SK-N-SH (cell line): ENCODE results near the gene CXCL10. TPM values are rescaled to one million over a fixed set of nuclear protein-coding genes. Genes with fewer than 3 reads are reported as not detected.

Experiments
- CTCF ChIA-PET: fragments of 300-600, 350-600 bp; formaldehyde crosslinking; extraction: SDS; loops from one replicate; lab custom pipeline; 2021; lab: Yijun Ruan, JAX
- POLR2A ChIA-PET: fragments of 350-600 bp; sonication (Branson Sonifier 250); formaldehyde crosslinking; extraction: SDS; loops from one replicate; lab custom pipeline; 2020; ENCODE audit warnings: antibody characterized with exemption, inconsistent platforms; lab: Yijun Ruan, JAX
- DNase-seq: peaks from one replicate; pipeline ENCODE4 v3.0.0; 2012
- H2AFZ ChIP-seq: fragments of 200-600 bp; sonication (generic); 2 replicates; pipeline ENCODE4 v1.8.1; 2016; ENCODE audit warnings: antibody characterized with exemption, mild to moderate bottlenecking, low read depth
- H3F3A ChIP-seq: fragments of 200-600 bp; sonication (generic); replicated peaks from 2 replicates; pipeline ENCODE3; 2016; ENCODE audit warnings: antibody characterized with exemption, mild to moderate bottlenecking; ENCODE audit not compliant: insufficient read depth
- H3K27ac ChIP-seq, 2 experiments: fragments of 200-500 bp in 1 of 2; fragments of 200-600 bp in 1 of 2; sonication (Bioruptor generic) in 1 of 2; sonication (generic), shearing (Covaris generic) in 1 of 2; 2 replicates each; pipeline versions ENCODE4 v1.5.1 to v1.6.1; 2014 to 2016; ENCODE audit warnings: low read depth in 2 of 2, inconsistent platforms in 1 of 2, low read length in 1 of 2, mild to moderate bottlenecking in 1 of 2, mixed read lengths in 1 of 2
- H3K27me3 ChIP-seq: fragments of 200-600 bp; sonication (generic), shearing (Covaris generic); 2 replicates; pipeline ENCODE4 v1.6.1; 2016; ENCODE audit warnings: mixed run types; ENCODE audit not compliant: insufficient read depth
- H3K36me3 ChIP-seq, 2 experiments: fragments of 200-500 bp in 1 of 2; fragments of 200-600 bp in 1 of 2; sonication (Bioruptor generic) in 1 of 2; sonication (generic) in 1 of 2; replicated peaks in 1 of 2; 2 replicates each; pipeline versions ENCODE3 to v1.5.1; 2014 to 2016; ENCODE audit warnings: low read length in 1 of 2, mild to moderate bottlenecking in 1 of 2; ENCODE audit not compliant: insufficient read depth in 2 of 2, control insufficient read depth in 1 of 2
- H3K4me1 ChIP-seq, 2 experiments: fragments of 200-500 bp in 1 of 2; fragments of 200-600 bp in 1 of 2; sonication (Bioruptor generic) in 1 of 2; sonication (generic), shearing (Covaris generic) in 1 of 2; 2 replicates each; pipeline versions ENCODE4 v1.5.1 to v1.6.1; 2014 to 2016; ENCODE audit warnings: low read depth in 1 of 2, low read length in 1 of 2, mixed run types in 1 of 2; ENCODE audit not compliant: insufficient read depth in 2 of 2, control insufficient read depth in 1 of 2
- H3K4me2 ChIP-seq: fragments of 200-600 bp; sonication (generic), shearing (Covaris generic); 2 replicates; pipeline ENCODE4 v1.6.1; 2017; ENCODE audit warnings: mixed run types
- H3K4me3 ChIP-seq, 2 experiments: fragments of 200-500 bp in 1 of 2; fragments of 200-600 bp in 1 of 2; sonication (Bioruptor generic) in 1 of 2; sonication (generic), shearing (Covaris generic) in 1 of 2; 2 replicates each; pipeline versions ENCODE4 v1.5.1 to v1.8.1; 2014 to 2016; ENCODE audit warnings: low read depth in 2 of 2, inconsistent platforms in 1 of 2, low read length in 1 of 2, mild to moderate bottlenecking in 1 of 2, mixed read lengths in 1 of 2, moderate library complexity in 1 of 2
- H3K79me2 ChIP-seq: fragments of 200-600 bp; sonication (generic); 2 replicates; pipeline ENCODE4 v1.8.1; 2017; ENCODE audit warnings: mild to moderate bottlenecking; ENCODE audit not compliant: insufficient read depth
- H3K9ac ChIP-seq: fragments of 200-600 bp; sonication (generic); 2 replicates; pipeline ENCODE4 v1.6.1; 2017; ENCODE audit warnings: mixed run types
- H3K9me2 ChIP-seq: fragments of 200-600 bp; sonication (generic); 2 replicates; pipeline ENCODE4 v1.6.1; 2017; ENCODE audit warnings: mixed run types
- H3K9me3 ChIP-seq: fragments of 200-600 bp; sonication (generic); 2 replicates; pipeline ENCODE4 v1.6.1; 2017; ENCODE audit warnings: mixed run types, mild to moderate bottlenecking, moderate library complexity
- H4K20me1 ChIP-seq: fragments of 200-600 bp; sonication (generic); 2 replicates; pipeline ENCODE4 v1.6.1; 2017; ENCODE audit warnings: mild to moderate bottlenecking, mixed run types; ENCODE audit not compliant: insufficient read depth
- CHD2 ChIP-seq: fragments of 150-350 bp; IDR thresholded peaks from 2 replicates; pipeline ENCODE4 v1.6.1; 2018; ENCODE audit warnings: low read length; ENCODE audit not compliant: partially characterized antibody
- ELF1 ChIP-seq: IDR thresholded peaks from 2 replicates; pipeline ENCODE4 v1.4.0; 2012
- FOXM1 ChIP-seq: IDR thresholded peaks from 2 replicates; pipeline ENCODE4 v1.4.0; 2012; ENCODE audit warnings: low read depth, mild to moderate bottlenecking
- RAD21 ChIP-seq: IDR thresholded peaks from 2 replicates; pipeline ENCODE4 v1.6.1; 2012; ENCODE audit warnings: mild to moderate bottlenecking, low read length
- RFX5 ChIP-seq: IDR thresholded peaks from 2 replicates; pipeline ENCODE4 v1.6.1; 2012; ENCODE audit warnings: mild to moderate bottlenecking, improper control_type of control experiment, low read length
- SIN3A ChIP-seq: IDR thresholded peaks from 2 replicates; pipeline ENCODE4 v1.6.1; 2012; ENCODE audit warnings: low read depth, mild to moderate bottlenecking, low read length, moderate library complexity, borderline replicate concordance
- SMC3 ChIP-seq: IDR thresholded peaks from 2 replicates; pipeline ENCODE4 v1.6.1; 2012; ENCODE audit warnings: low read depth, low read length, improper control_type of control experiment
- TAF1 ChIP-seq: IDR thresholded peaks from 2 replicates; pipeline ENCODE4 v1.6.1; 2012; ENCODE audit warnings: low read depth, mild to moderate bottlenecking, low read length, moderate library complexity, borderline replicate concordance
- WGBS: methylation state at CpG from one replicate; pipeline ENCODE4 v1.1.6; 2017; ENCODE audit warnings: low lambda C conversion rate; 5-methylcytosine and 5-hydroxymethylcytosine counted together
- polyA plus RNA-seq, 3 experiments: library from polyadenylated mRNA; depleted of rRNA; stranded (reverse); fragments of >200 nt; gene quantifications; 2 replicates each; pipeline ENCODE4 v1.2.3, GENCODE V29; 2012
- TF ChIP-seq, protein P1 (sequence below): fragments of 150-350 bp; IDR thresholded peaks from 2 replicates; pipeline ENCODE4 v1.6.1; 2016; ENCODE audit warnings: mild to moderate bottlenecking, low read depth, low read length
- TF ChIP-seq, protein P2 (sequence below): fragments of 200-600 bp; sonication (generic); IDR thresholded peaks from 2 replicates; pipeline ENCODE4 v1.6.1; 2017; ENCODE audit warnings: antibody characterized with exemption, mild to moderate bottlenecking, moderate library complexity

The CXCL10 gene
- polyA plus RNA-seq, 1 of the 3 experiments (the other 2 are of a cell fraction) = not detected

DNA sequence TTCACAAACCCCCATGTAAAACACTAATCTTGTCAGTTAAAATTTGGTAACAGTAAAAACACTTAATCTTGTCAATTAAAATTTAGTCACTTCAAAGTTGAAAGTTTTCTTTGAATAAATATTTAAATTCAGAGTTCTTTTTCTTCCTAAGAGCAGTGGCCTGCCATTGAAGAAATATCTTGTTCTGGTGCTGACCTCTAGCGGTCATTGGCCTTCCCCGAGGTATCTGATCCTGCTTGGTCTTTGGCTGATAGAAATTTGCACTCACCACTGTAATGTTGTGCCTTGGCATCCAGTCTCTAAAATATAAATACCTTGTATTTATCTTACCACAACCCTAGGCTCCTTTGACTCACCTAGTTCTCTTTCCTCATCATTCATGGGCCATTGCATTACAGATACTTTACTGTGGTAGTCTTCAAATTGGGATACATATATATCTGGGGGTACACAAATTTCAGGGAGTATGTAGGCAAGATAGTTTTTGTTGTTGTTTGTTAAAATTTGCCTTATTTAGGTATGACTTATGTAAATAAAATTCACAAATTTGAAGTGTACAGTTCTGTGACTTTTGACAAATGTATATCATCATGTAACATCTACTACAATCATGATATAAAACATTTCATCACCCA, 44.5 kb upstream of the CXCL10 start:
- H3K9ac ChIP-seq = no peak overlapping the region
- WGBS = 2% methylated on average over 2 of the region's 2 CpGs
- CTCF ChIA-PET = interaction anchor here (0.6 to 3.7 kb wide), 6 partner anchors 9 to 80 kb away, joined by 3 to 35 read pairs (median 4); no protein-coding TSS in a partner anchor
- no peak overlapping the region for H3K4me2 ChIP-seq
- H3K9me2 ChIP-seq = no peaks in the 10 kb centered on the region
- H3K79me2 ChIP-seq = no peaks in the 10 kb centered on the region
- H4K20me1 ChIP-seq = no peaks in the 10 kb centered on the region
- no peak overlapping the region for H3K27ac ChIP-seq
- no peak overlapping the region for H2AFZ ChIP-seq
- H3K9me3 ChIP-seq = no peaks in the 10 kb centered on the region
- no peaks in the 10 kb centered on the region for H3K27me3 ChIP-seq
- DNase-seq = peak; percentile 71
- no peaks in the 10 kb centered on the region for H3K36me3 ChIP-seq
- POLR2A ChIA-PET = no interaction called here
- no peaks in the 10 kb centered on the region for H3K4me1 ChIP-seq
- TF ChIP-seq SIN3A (no peak), RFX5 (no peak), SMC3 (peak; percentile 68), RAD21 (peak; percentile 85)
- TF ChIP-seq, protein P1, sequence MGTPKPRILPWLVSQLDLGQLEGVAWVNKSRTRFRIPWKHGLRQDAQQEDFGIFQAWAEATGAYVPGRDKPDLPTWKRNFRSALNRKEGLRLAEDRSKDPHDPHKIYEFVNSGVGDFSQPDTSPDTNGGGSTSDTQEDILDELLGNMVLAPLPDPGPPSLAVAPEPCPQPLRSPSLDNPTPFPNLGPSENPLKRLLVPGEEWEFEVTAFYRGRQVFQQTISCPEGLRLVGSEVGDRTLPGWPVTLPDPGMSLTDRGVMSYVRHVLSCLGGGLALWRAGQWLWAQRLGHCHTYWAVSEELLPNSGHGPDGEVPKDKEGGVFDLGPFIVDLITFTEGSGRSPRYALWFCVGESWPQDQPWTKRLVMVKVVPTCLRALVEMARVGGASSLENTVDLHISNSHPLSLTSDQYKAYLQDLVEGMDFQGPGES = no peak
- TF ChIP-seq, protein P2, sequence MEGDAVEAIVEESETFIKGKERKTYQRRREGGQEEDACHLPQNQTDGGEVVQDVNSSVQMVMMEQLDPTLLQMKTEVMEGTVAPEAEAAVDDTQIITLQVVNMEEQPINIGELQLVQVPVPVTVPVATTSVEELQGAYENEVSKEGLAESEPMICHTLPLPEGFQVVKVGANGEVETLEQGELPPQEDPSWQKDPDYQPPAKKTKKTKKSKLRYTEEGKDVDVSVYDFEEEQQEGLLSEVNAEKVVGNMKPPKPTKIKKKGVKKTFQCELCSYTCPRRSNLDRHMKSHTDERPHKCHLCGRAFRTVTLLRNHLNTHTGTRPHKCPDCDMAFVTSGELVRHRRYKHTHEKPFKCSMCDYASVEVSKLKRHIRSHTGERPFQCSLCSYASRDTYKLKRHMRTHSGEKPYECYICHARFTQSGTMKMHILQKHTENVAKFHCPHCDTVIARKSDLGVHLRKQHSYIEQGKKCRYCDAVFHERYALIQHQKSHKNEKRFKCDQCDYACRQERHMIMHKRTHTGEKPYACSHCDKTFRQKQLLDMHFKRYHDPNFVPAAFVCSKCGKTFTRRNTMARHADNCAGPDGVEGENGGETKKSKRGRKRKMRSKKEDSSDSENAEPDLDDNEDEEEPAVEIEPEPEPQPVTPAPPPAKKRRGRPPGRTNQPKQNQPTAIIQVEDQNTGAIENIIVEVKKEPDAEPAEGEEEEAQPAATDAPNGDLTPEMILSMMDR = peak; percentile 95
- H3F3A ChIP-seq = no peaks in the 10 kb centered on the region
- no peak overlapping the region for H3K4me3 ChIP-seq

- POLR2A ChIA-PET = no interaction called here
- WGBS = 52% methylated on average over 3 of the region's 3 CpGs
- DNase-seq = no peak
- H3K79me2 ChIP-seq = no peaks in the 10 kb centered on the region
- no peak overlapping the region for H3K27ac ChIP-seq
- no peaks in the 10 kb centered on the region for H3F3A ChIP-seq
- H3K4me3 ChIP-seq = no peak overlapping the region
- no peaks in the 10 kb centered on the region for H3K27me3 ChIP-seq
- H3K4me2 ChIP-seq = no peak overlapping the region
- no peak overlapping the region for H3K9ac ChIP-seq
- no peaks in the 10 kb centered on the region for H3K36me3 ChIP-seq
- TF ChIP-seq ELF1 (no peak), FOXM1 (no peak), CHD2 (no peak), SIN3A (no peak), TAF1 (no peak)
- TF ChIP-seq, all 33 proteins: peak for 0
- Histone ChIP-seq H2AFZ (no peak overlapping the region), H3K4me1 (no peaks in the 10 kb centered on the region), H3K9me2 (no peaks in the 10 kb centered on the region), H3K9me3 (no peaks in the 10 kb centered on the region), H4K20me1 (no peaks in the 10 kb centered on the region)
- CTCF ChIA-PET = interaction anchor here (0.9 to 3.7 kb wide), 6 partner anchors 11 to 72 kb away, joined by 3 to 35 read pairs (median 6); no protein-coding TSS in a partner anchor
These were observed 43.2 kb upstream of the CXCL10 start for GRCh38 chr4:76066546-76066945.
